ENCODE measurements around the gene LUZP4. TPM values are rescaled to one million over a fixed set of nuclear protein-coding genes. Genes with fewer than 3 reads are reported as not detected.

LUZP4 gene
- total RNA-seq, 2 donors from 2014 or later: not detected

GRCh38 chrX:115356369-115356768 is 66.9 kb downstream of the LUZP4 start:
- TF ChIP-seq CTCF (IDR thresholded peaks at IDR 0.05): no peak
- Histone ChIP-seq H3K4me3 (no peak overlapping the region), H3K27ac (no peak overlapping the region), H3K4me1 (no peaks in the 10 kb centered on the region), H3K27me3 (no peaks in the 10 kb centered on the region), H3K9ac (ENCODE audit: low read depth in 2 of 2, low read length in 2 of 2) (no peak overlapping the region), H3K9me3 (no peaks in the 10 kb centered on the region), H3K36me3 (no peaks in the 10 kb centered on the region)
- intact Hi-C loops (cut with DNase I): no loop called here
- no peak for DNase-seq

Other genes with a start within 250 kb of the LUZP4 start
- gene RBMXL3, start 100.3 kb upstream of the LUZP4 start, total RNA-seq: not detected
- gene LRCH2, start 55.6 kb upstream of the LUZP4 start, total RNA-seq: 1 to 10 TPM in 1 of 2 donors, under 1 TPM in 1; 0.44 to 2.7 TPM

Measured in colonic mucosa (tissue), 4 donors.